ENCODE data around the gene HLA-DQA1.

GRCh38 chr6:32615885-32616532 lies 21.2 kb upstream of the HLA-DQA1 start:
- TF ChIP-seq POLR2A (IDR thresholded peaks at IDR 0.05; ENCODE audit: low read depth, low read length) (no peak), POLR2AphosphoS5 (IDR thresholded peaks at IDR 0.05; ENCODE audit: low read depth, low read length) (no peak), POU2F2 (IDR thresholded peaks at IDR 0.05; ENCODE audit: low read depth, low read length) (no peak), PAX5 (IDR thresholded peaks at IDR 0.05; ENCODE audit: insufficient read depth, low read length, severe bottlenecking) (no peak), SPI1 (IDR thresholded peaks at IDR 0.05; ENCODE audit: low read depth, low read length) (no peak)
